Measurements from ENCODE around the gene PFKL.

The PFKL gene

DNA sequence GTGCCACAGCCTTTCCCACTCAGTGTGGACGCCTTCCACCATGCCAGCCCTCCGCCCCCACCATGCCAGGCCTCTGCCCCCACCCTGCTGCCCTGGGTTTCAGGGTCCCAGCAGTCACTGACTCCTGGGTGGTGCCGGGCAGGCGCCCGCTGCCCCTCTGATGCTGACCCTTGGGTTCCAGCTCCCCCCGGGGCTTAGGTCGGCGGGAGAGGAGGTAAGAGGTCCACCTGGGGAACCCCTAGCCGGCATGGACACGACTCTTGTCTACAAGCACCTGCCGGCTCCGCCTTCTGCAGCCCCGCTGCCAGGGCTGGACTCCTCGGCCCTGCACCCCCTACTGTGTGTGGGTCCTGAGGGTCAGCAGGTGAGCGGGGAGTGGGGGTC, 7.0 kb upstream of the PFKL start:
- no peaks in the 10 kb centered on the region for H3K27me3 ChIP-seq (ENCODE audit: insufficient read depth, low read length, poor library complexity)
- H4K20me1 ChIP-seq (ENCODE audit: insufficient read depth, low read length), result 0 out of 2 replicates have a peak, but pooled peaks cover 4% of the 10 kb centered on the region
- no peak overlapping the region for H2AFZ ChIP-seq (ENCODE audit: low read depth, low read length)
- H3K9me3 ChIP-seq (ENCODE audit: insufficient read depth, low read length, severe bottlenecking), result no peaks in the 10 kb centered on the region
- H3K4me2 ChIP-seq (ENCODE audit: insufficient read depth, low read length), result no peak overlapping the region
- ATAC-seq (ENCODE audit: insufficient read depth, low read depth) (no peak), DNase-seq (no peak)
- no peak overlapping the region for H3K9ac ChIP-seq (ENCODE audit: low read depth, low read length)
- H3K36me3 ChIP-seq (ENCODE audit: insufficient read depth, low read length), result no peaks in the 10 kb centered on the region
- no peak overlapping the region for H3K27ac ChIP-seq (ENCODE audit: low read length)
- no peak overlapping the region for H3K4me3 ChIP-seq (ENCODE audit: low read depth in 1 of 2, low read length in 2 of 2)
- H3K4me1 ChIP-seq (ENCODE audit: insufficient read depth, low read length), result peaks cover 5% of the 10 kb centered on the region
- no peak for TF ChIP-seq EZH2 (IDR thresholded peaks at IDR 0.05; ENCODE audit: borderline replicate concordance, low read depth, low read length, severe bottlenecking)
- TF ChIP-seq, protein P1, sequence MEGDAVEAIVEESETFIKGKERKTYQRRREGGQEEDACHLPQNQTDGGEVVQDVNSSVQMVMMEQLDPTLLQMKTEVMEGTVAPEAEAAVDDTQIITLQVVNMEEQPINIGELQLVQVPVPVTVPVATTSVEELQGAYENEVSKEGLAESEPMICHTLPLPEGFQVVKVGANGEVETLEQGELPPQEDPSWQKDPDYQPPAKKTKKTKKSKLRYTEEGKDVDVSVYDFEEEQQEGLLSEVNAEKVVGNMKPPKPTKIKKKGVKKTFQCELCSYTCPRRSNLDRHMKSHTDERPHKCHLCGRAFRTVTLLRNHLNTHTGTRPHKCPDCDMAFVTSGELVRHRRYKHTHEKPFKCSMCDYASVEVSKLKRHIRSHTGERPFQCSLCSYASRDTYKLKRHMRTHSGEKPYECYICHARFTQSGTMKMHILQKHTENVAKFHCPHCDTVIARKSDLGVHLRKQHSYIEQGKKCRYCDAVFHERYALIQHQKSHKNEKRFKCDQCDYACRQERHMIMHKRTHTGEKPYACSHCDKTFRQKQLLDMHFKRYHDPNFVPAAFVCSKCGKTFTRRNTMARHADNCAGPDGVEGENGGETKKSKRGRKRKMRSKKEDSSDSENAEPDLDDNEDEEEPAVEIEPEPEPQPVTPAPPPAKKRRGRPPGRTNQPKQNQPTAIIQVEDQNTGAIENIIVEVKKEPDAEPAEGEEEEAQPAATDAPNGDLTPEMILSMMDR (IDR thresholded peaks at IDR 0.05; ENCODE audit: borderline replicate concordance, extremely low read depth, low read length, poor library complexity, severe bottlenecking), result no peak
- no peaks in the 10 kb centered on the region for H3K79me2 ChIP-seq (ENCODE audit: insufficient read depth, low read length)

DNA sequence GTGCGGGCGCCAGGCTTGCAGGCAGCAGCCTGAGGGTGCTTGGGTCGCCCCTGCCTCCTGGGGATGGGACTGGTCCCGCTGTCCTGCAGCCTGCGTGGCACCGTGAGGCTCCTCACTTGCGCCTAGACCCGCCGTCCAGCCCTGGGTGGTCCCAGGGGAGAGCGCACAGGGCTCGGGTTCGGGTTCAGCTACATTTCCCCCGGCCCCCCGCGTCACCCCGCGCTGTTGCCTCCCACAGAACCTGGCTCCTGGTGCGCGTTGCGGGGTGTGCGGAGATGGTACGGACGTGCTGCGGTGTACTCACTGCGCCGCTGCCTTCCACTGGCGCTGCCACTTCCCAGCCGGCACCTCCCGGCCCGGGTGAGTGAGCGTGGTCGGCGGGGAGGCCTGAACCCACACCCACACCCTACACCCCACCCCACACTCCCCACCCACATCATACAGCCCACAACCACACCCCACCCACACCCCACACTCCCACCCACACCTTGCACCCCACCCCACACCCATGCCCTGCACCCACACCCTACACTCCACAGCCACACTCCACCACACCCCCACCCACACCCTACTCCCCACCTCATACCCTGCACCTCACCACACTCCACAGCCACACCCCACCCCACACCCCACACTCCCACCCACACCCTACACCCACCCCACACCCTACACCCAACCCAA, 6.2 kb upstream of the PFKL start:
- Histone ChIP-seq H3K4me3 (ENCODE audit: low read depth in 1 of 2, low read length in 2 of 2) (no peak overlapping the region), H3K4me1 (ENCODE audit: insufficient read depth, low read length) (peaks cover 9% of the 10 kb centered on the region), H3K9me3 (ENCODE audit: insufficient read depth, low read length, severe bottlenecking) (no peaks in the 10 kb centered on the region), H3K36me3 (ENCODE audit: insufficient read depth, low read length) (no peaks in the 10 kb centered on the region), H3K4me2 (ENCODE audit: insufficient read depth, low read length) (no peak overlapping the region), H3K27ac (ENCODE audit: low read length) (no peak overlapping the region), H3K79me2 (ENCODE audit: insufficient read depth, low read length) (no peaks in the 10 kb centered on the region), H3K27me3 (ENCODE audit: insufficient read depth, low read length, poor library complexity) (no peaks in the 10 kb centered on the region), H4K20me1 (ENCODE audit: insufficient read depth, low read length) (no peaks in the 10 kb centered on the region), H3K9ac (ENCODE audit: low read depth, low read length) (no peak overlapping the region), H2AFZ (ENCODE audit: low read depth, low read length) (no peak overlapping the region)
- ATAC-seq (ENCODE audit: insufficient read depth, low read depth) (no peak), DNase-seq (no peak)
- TF ChIP-seq, protein P1 (IDR thresholded peaks at IDR 0.05; ENCODE audit: borderline replicate concordance, extremely low read depth, low read length, poor library complexity, severe bottlenecking), result no peak
- no peak for TF ChIP-seq EZH2 (IDR thresholded peaks at IDR 0.05; ENCODE audit: borderline replicate concordance, low read depth, low read length, severe bottlenecking)

DNA sequence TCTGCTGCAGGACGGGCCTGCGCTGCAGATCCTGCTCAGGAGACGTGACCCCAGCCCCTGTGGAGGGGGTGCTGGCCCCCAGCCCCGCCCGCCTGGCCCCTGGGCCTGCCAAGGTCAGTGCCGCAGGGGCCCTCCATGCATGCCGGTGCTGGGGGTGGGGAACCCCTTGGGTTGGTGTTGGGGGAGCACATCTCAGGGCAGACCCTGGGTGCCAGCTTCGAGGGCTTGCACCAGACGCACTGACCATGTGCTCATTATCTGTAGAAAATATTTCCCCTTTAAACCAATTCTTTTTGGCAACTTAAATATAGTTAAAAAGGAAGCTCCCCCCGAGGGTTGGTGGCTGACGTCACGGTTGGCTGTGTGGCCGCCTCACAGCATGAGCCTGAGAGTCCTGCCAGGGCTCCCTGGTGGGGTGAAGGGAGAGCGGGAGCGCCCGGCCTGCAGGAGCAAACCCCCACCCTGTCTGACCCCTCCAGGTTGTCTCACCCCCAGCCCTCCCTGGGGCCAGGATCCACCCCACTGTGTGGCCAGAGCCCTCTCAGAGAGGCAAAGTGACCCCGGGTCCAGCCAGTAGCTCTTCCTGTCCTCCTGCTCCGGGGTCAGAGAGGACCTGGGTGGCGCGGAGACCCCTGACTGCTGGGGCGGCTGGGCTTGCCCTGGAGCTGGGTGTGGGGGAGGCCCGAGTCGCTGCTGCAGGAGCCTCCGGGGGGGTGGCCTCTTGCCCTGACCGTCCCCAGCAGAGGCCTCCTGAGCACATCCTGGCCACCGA, 5.3 kb upstream of the PFKL start:
- Histone ChIP-seq H3K9me3 (ENCODE audit: insufficient read depth, low read length, severe bottlenecking) (no peaks in the 10 kb centered on the region), H4K20me1 (ENCODE audit: insufficient read depth, low read length) (no peaks in the 10 kb centered on the region), H3K4me3 (ENCODE audit: low read depth in 1 of 2, low read length in 2 of 2) (no peak overlapping the region), H3K79me2 (ENCODE audit: insufficient read depth, low read length) (no peaks in the 10 kb centered on the region), H3K9ac (ENCODE audit: low read depth, low read length) (no peak overlapping the region), H3K4me1 (ENCODE audit: insufficient read depth, low read length) (peaks cover 16% of the 10 kb centered on the region), H3K4me2 (ENCODE audit: insufficient read depth, low read length) (no peak overlapping the region), H3K27ac (ENCODE audit: low read length) (no peak overlapping the region), H2AFZ (ENCODE audit: low read depth, low read length) (no peak overlapping the region), H3K27me3 (ENCODE audit: insufficient read depth, low read length, poor library complexity) (no peaks in the 10 kb centered on the region), H3K36me3 (ENCODE audit: insufficient read depth, low read length) (no peaks in the 10 kb centered on the region)
- no peak for DNase-seq
- no peak for ATAC-seq (ENCODE audit: insufficient read depth, low read depth)
- TF ChIP-seq EZH2 (IDR thresholded peaks at IDR 0.05; ENCODE audit: borderline replicate concordance, low read depth, low read length, severe bottlenecking), result no peak

DNA sequence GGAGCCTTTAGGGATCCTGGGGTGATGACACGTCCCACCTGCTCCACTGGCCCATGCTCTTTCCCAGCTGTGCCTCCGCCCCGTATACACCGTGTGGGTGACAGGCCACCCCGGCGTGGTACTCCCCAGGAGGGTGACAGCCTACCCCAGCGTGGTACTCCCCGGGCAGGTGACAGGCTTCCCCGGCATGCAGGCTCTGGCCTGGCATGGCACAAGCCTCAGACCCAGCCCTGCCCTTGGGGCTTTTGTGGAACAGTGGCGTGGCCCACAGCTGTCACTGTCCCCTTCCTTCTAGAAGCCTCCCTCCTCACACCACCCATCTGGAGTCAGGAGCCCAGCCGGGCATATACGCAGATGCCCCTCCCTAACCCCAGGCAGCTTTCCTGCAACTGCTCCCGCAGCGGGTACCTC, 4.7 kb upstream of the PFKL start:
- H3K4me3 ChIP-seq (ENCODE audit: low read depth in 1 of 2, low read length in 2 of 2), result no peak overlapping the region
- peaks cover 17% of the 10 kb centered on the region for H3K4me1 ChIP-seq (ENCODE audit: insufficient read depth, low read length)
- TF ChIP-seq, protein P1 (IDR thresholded peaks at IDR 0.05; ENCODE audit: borderline replicate concordance, extremely low read depth, low read length, poor library complexity, severe bottlenecking), result no peak
- no peak for TF ChIP-seq EZH2 (IDR thresholded peaks at IDR 0.05; ENCODE audit: borderline replicate concordance, low read depth, low read length, severe bottlenecking)
- peaks cover 3% of the 10 kb centered on the region; the same call in 1 of the 2 replicates for H3K79me2 ChIP-seq (ENCODE audit: insufficient read depth, low read length)
- no peak overlapping the region for H2AFZ ChIP-seq (ENCODE audit: low read depth, low read length)
- H3K4me2 ChIP-seq (ENCODE audit: insufficient read depth, low read length), result no peak overlapping the region
- H3K27ac ChIP-seq (ENCODE audit: low read length), result no peak overlapping the region
- no peaks in the 10 kb centered on the region for H3K36me3 ChIP-seq (ENCODE audit: insufficient read depth, low read length)
- no peak for DNase-seq
- no peaks in the 10 kb centered on the region for H3K9me3 ChIP-seq (ENCODE audit: insufficient read depth, low read length, severe bottlenecking)
- H4K20me1 ChIP-seq (ENCODE audit: insufficient read depth, low read length), result no peaks in the 10 kb centered on the region
- H3K27me3 ChIP-seq (ENCODE audit: insufficient read depth, low read length, poor library complexity), result no peaks in the 10 kb centered on the region
- H3K9ac ChIP-seq (ENCODE audit: low read depth, low read length), result no peak overlapping the region
- ATAC-seq (ENCODE audit: insufficient read depth, low read depth), result no peak
